HG02678 (cell line): ENCODE measurements around the gene TRAF2.

ENCODE experiments used
- ATAC-seq: cut with Tn5 transposase; IDR thresholded peaks from one replicate; pipeline ENCODE4 v1.9.1; 2021; ENCODE audit warnings: mild to moderate bottlenecking, moderate library complexity; ENCODE audit not compliant: unreplicated experiment

Gene TRAF2

DNA sequence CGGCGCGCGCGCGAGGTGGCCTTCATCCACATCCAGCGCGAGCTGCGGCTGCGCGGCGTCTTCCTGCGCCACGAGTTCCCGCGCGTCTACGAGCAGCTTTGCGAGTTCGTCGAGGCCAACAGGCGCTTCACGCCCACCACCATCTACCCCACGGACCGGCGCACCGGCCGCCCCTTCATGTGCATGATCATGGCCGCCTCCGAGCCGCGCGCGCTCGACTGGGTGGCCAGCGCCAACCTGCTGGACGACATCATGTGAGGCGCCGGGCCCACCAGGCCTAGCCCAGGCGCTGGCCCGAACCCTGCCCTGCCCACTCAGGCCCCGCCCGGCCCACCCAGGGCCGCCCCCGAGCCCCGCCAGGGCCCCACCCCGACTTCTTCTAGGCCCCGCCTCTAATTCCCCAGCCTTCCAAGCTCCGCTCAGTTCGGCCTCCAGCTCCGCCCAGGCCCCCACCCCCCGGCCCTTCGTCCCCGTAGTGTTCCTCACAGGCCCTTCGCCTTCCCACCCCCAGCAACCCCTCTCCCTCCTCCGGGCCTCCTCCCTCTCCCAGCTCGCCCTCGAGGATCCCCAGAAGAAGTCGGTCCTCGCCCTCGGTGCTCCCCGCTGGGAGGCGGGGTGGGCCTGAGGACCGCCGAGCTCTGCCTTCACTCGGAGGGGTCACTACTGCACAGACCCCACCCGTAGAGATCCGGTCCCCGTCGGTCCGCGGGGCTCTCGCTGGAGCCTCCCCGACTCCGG lies 39.1 kb upstream of the TRAF2 start:
- ATAC-seq = no peak

GRCh38 chr9:136847826-136848392 lies 38.4 kb upstream of the TRAF2 start:
- ATAC-seq = no peak

- no peak for ATAC-seq
These were observed 37.8 kb upstream of the TRAF2 start for GRCh38 chr9:136848393-136849037.

DNA sequence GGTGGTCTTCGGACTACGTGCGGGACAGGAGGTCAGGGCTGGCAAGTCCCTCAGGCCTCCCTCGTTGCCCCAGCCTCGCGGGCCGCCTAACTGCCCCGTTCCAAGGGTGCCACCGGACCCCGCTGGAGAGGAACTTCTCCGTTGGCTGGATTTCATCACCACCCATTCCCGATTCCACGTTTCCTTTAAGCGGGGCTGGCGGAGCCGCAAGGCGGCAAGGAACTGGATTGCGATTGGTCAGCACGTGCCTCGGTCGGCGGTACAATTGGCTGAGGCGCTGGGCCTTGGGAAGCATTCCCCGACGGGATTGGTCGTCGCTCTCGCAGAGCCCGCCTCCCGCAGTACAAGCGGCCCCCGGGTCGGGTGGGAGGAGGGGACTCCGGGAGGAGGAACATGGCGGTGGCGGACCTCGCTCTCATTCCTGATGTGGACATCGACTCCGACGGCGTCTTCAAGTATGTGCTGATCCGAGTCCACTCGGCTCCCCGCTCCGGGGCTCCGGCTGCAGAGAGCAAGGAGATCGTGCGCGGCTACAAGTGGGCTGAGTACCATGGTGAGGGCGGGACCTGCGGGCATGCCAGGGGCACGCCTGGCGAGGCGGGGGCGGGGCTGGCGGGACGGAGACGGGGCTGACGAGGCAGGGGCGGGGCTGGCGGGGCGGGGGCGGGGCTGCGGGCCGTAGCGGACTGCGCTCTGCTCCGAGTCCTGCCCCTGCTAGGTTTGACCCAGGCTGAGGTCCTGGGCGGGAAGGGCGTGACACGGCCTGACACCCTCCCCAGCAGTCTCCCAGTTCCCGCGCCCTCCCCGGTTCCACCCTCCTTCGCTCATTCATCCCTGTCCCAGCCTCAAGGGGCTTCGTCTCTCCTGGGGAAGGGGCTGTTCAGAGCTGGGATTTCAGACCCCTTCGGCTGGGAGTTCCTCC lies 37.0 kb upstream of the TRAF2 start, which contains the start of gene PHPT1:
PHPT1 (plus strand) TSS at position 372 of the 922 bp plus-strand sequence; CDS start at position 394, 22 bp downstream.
- peak; percentile 79 for ATAC-seq

DNA sequence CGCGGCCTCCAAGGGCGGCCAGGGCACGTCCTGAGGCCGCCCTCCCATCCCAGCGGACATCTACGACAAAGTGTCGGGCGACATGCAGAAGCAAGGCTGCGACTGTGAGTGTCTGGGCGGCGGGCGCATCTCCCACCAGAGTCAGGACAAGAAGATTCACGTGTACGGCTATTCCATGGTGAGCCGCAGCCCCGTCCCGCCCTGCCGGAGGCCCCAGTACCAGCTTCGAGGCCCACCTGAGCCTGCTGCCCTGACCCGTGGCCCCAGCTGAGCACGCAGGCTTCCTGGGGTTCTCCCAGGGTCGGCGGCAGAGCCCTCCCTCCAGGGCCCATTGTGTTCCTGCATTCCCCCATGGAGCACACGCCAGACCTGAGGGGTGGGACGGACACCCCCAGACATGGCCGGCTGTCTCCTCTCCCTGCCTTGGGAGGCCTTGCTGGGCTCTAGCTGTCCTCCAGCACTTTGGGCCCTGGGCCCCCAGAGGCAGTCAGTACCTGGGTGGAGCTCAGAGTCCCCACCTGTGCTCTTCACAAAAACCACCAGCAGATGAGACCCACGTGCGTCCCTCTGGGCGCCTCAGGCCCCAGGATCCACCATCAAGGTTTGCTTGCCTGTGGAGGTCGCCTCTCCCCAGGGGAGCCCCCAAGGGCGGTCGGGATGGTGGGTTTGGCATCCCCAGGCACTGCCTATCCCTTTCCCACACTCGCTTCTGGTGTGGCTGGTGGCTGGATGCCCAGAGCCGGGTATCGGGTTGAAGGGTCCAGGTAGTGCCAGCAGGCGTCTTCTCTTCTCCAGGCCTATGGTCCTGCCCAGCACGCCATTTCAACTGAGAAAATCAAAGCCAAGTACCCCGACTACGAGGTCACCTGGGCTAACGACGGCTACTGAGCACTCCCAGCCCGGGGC lies 36.1 kb upstream of the TRAF2 start:
- no peak for ATAC-seq

DNA sequence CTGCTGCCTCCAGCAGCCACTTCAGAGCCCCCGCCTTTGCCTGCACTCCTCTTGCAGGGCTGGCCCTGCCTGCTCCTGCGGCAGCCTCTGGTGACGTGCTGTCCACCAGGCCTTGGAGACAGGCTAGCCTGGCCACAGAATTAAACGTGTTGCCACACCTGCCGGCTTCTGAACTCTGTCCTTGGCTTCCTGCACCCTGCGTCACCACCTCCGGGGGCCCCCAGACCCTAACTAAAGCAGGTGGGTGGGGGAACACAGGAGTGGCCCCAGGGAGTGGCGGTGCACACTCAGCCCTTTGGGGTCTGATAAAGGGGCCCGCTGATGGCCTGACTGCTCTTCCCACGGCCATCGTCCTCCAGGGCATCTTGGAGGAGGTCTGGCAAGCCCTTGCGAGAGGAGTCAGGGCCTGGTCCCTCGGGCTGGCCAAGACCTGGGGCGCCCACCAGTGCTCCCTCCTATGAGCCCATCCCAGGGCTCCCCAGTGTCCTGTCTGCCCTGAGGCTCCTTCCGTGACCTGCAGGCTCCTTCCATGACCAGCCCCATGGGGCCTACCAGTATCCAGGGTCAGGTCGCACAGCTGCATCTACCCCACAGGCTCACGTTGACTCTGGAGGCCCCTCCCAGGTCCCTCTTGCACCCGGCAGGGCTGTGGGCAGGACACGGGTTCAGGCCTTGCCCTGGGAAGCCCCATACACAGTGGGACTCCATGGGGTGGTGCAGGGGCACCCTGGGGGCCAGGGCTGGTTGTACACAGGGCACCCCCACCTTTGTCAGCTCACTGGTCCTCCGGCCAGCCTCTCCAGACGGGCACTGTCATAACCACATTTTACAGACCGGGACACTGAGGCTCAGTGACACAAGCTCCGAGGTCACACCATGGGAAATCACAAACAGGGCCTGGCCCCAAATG lies 35.2 kb upstream of the TRAF2 start:
- ATAC-seq = no peak

DNA sequence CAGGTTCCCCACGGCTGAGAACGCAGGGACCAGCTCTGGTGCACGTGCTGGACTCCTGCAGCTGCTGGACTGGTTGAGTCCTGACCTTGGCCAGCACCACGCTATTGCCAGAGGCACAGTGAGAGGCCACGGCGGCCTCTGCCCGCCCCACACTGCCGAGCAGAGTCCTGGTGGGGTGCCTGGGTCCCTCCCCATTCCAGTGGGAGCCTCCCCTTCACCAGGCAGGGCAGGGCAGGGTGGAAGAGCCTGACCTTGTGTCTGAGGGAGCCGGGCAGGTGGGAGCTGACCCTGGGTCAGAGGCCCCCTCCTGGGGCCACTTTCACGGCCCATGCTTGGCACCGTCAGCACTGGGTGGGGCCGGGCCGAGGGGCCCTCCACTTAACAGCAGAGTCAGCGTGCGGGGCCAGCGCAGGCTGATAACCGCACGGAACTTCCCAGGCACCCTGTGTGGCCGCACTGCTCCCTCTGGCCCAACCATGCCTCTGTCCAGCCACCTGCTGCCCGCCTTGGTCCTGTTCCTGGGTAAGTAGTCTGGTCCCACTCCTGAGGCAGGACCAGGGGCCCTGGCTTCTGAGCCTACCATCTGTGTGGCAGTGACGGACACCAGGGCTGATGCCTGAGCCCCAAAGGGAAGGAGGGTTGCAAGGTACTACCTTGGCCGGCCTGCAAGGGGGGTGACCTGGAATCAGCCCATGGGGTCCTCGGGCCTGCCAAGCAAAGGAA lies 34.2 kb upstream of the TRAF2 start, which contains the start of gene MAMDC4:
MAMDC4 (plus strand) TSS at position 406 of the 723 bp plus-strand sequence; CDS start at position 477, 71 bp downstream.
- no peak for ATAC-seq

- ATAC-seq = no peak
These were observed 33.4 kb upstream of the TRAF2 start for GRCh38 chr9:136852664-136853595.

GRCh38 chr9:136853596-136854112 lies 32.7 kb upstream of the TRAF2 start:
- ATAC-seq = no peak

DNA sequence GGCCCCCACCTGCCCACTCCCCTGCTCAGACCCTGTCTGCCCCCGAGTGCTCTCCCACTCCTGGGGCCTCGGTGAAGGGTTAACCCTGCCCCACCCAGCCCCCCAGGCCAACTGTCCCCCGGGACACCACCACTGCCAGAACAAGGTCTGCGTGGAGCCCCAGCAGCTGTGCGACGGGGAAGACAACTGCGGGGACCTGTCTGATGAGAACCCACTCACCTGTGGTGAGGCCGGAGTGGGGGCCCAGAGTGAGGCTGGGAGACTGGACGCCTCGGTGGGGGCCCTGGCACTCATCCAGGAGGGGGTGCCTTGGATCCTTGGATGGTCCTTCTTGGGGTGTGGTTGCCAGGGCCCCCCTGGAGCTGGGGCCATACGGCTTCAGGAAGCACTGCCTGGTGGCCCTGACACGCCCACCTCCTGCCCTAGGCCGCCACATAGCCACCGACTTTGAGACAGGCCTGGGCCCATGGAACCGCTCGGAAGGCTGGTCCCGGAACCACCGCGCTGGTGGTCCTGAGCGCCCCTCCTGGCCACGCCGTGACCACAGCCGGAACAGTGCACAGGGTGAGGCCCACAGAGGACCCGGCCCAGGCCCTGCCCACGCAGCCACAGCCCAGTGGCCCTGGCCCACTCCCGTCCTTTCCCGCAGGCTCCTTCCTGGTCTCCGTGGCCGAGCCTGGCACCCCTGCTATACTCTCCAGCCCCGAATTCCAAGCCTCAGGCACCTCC lies 32.0 kb upstream of the TRAF2 start:
- ATAC-seq = no peak

DNA sequence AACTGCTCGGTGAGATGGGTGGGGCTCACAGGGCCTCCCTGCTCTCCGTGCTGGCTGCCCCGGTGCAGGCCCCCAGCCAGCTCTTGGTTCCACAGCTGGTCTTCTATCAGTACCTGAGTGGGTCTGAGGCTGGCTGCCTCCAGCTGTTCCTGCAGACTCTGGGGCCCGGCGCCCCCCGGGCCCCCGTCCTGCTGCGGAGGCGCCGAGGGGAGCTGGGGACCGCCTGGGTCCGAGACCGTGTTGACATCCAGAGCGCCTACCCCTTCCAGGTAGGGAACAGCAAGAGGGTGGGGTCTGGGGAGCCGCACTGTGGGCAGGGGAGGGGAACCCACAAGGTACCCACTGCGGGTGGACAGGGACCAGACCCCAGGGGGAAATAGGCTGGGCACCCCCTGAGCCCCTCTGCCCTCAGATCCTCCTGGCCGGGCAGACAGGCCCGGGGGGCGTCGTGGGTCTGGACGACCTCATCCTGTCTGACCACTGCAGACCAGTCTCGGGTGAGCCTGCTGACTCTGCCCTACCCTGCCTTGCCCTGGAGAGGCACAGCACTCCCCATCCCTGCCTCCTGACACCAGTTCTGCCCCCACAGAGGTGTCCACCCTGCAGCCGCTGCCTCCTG lies 31.4 kb upstream of the TRAF2 start:
- no peak for ATAC-seq

GRCh38 chr9:136855461-136856078 lies 30.7 kb upstream of the TRAF2 start:
- ATAC-seq = no peak

GRCh38 chr9:136856079-136856476 lies 30.2 kb upstream of the TRAF2 start:
- no peak for ATAC-seq

- ATAC-seq = no peak
These were observed 29.7 kb upstream of the TRAF2 start for GRCh38 chr9:136856541-136857141.

DNA sequence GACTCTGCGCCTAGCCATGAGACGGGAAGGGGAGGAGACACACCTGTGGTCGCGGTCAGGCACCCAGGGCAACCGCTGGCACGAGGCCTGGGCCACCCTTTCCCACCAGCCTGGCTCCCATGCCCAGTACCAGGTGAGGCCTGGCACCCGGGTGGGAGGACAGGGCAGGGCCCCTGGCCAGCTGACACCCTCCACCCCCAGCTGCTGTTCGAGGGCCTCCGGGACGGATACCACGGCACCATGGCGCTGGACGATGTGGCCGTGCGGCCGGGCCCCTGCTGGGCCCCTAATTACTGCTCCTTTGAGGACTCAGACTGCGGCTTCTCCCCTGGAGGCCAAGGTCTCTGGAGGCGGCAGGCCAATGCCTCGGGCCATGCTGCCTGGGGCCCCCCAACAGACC lies 29.1 kb upstream of the TRAF2 start:
- ATAC-seq = no peak
